ENCODE measurements around the gene IFNK. TPM values are rescaled to one million over a fixed set of nuclear protein-coding genes. Genes with fewer than 3 reads are reported as not detected.

IFNK gene, protein sequence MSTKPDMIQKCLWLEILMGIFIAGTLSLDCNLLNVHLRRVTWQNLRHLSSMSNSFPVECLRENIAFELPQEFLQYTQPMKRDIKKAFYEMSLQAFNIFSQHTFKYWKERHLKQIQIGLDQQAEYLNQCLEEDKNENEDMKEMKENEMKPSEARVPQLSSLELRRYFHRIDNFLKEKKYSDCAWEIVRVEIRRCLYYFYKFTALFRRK
- total RNA-seq (not detected), polyA plus RNA-seq (not detected)

DNA sequence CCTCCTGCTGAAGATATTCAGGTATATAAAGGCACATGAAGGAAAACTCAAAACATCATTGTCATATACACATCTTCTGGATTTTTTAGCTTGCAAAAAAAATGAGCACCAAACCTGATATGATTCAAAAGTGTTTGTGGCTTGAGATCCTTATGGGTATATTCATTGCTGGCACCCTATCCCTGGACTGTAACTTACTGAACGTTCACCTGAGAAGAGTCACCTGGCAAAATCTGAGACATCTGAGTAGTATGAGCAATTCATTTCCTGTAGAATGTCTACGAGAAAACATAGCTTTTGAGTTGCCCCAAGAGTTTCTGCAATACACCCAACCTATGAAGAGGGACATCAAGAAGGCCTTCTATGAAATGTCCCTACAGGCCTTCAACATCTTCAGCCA, at the start of gene IFNK:
IFNK (plus strand) TSS at position 55 of the 400 bp plus-strand sequence; CDS start at position 102, 47 bp downstream.
- peaks cover 3% of the 10 kb centered on the region for H3K36me3 Mint-ChIP-seq
- H3K4me3 ChIP-seq (ENCODE audit: low read depth, low read length) = no peak within 1 kb of the TSS
- H3K4me1 ChIP-seq (ENCODE audit: control insufficient read depth, insufficient read depth, low read length, poor library complexity, severe bottlenecking) = peaks cover 11% of the 10 kb centered on the region
- no peak within 1 kb of the TSS for H3K4me3 Mint-ChIP-seq
- peak within 1 kb of the TSS in 1 of 3 donors; percentile 24 for H3K27ac Mint-ChIP-seq
- H3K27me3 ChIP-seq (ENCODE audit: control insufficient read depth, insufficient read depth, low read length) = peaks cover 12% of the 10 kb centered on the region
- H3K9me3 Mint-ChIP-seq = no peaks in the 10 kb centered on the region
- H3K36me3 ChIP-seq (ENCODE audit: control insufficient read depth, insufficient read depth, low read length) = no peaks in the 10 kb centered on the region
- no peaks in the 10 kb centered on the region for H3K9me3 ChIP-seq (ENCODE audit: control insufficient read depth in 2 of 2, low read length in 2 of 2)
- ATAC-seq (ENCODE audit: low read depth in 2 of 2) (no peak), DNase-seq (no peak)
- H3K27me3 Mint-ChIP-seq = peaks cover 34% of the 10 kb centered on the region
- no peak within 1 kb of the TSS for H3K27ac ChIP-seq (ENCODE audit: insufficient read depth, low read length, poor library complexity, severe bottlenecking)
- peaks cover 0 to 13% (median 1%) of the 10 kb centered on the region in 4 donors for H3K4me1 Mint-ChIP-seq

DNA sequence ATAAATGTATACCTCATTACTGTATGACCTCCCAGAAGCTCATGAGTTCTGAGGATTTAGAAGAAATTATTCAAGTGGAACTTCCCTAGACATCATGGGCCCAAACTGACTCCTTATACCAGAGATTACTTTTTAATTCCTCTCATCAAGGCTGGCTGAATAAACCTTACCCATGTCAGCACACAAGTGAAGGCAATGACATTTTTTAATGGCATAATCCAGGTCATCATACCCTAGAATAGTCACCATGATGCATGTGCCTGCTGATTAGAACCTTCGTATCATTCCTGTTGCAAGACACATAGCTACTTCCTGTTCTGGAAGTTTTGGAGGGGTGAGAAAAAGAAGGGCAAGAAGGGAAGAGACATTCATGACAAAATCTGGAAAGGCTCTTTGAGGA, 49.8 kb upstream of the IFNK start:
- Histone ChIP-seq H3K27ac (ENCODE audit: insufficient read depth, low read length, poor library complexity, severe bottlenecking) (no peak overlapping the region), H3K36me3 (ENCODE audit: control insufficient read depth, insufficient read depth, low read length) (no peaks in the 10 kb centered on the region), H3K4me1 (ENCODE audit: control insufficient read depth, insufficient read depth, low read length, poor library complexity, severe bottlenecking) (no peaks in the 10 kb centered on the region), H3K9me3 (ENCODE audit: control insufficient read depth in 2 of 2, low read length in 2 of 2) (peaks cover 5 to 6% of the 10 kb centered on the region in 2 experiments), H3K4me3 (ENCODE audit: low read depth, low read length) (no peak overlapping the region), H3K27me3 (ENCODE audit: control insufficient read depth, insufficient read depth, low read length) (no peaks in the 10 kb centered on the region)
- Mint-ChIP-seq H3K4me1 (no peaks in the 10 kb centered on the region), H3K27me3 (no peaks in the 10 kb centered on the region), H3K9me3 (peaks cover 0 to 15% (median 2%) of the 10 kb centered on the region in 7 donors), H3K4me3 (no peak overlapping the region), H3K36me3 (peaks cover 7% of the 10 kb centered on the region), H3K27ac (no peak overlapping the region)
- no peak for ATAC-seq (ENCODE audit: low read depth in 2 of 2)
- DNase-seq = no peak

DNA sequence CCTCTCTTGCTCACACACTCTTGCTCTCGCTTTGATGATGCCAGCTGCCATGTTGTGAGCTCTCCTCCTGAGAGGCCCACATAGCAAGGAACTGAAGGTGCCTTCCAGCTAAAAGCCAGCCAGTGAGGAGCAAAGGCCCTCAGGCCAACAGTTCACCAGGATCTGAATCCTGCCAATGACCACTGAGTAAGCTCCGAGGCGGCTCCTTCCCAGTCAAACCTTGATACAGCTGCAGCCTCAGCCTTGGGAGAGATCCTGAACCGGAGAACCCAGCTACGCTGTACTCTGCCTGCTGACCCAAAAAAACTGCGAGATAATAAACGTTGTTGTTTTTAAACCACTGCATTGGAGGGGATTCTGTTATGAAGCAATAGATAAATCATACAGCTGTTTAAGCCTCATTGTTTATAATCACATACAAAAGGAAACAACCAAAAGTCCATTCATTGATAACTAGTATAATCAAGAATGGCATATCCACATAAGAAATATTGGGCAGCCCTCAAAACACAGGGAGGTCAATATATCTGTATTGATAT, 49.0 kb upstream of the IFNK start:
- Histone ChIP-seq H3K9me3 (ENCODE audit: control insufficient read depth in 2 of 2, low read length in 2 of 2) (peaks cover 5 to 6% of the 10 kb centered on the region in 2 experiments), H3K4me1 (ENCODE audit: control insufficient read depth, insufficient read depth, low read length, poor library complexity, severe bottlenecking) (no peaks in the 10 kb centered on the region), H3K27ac (ENCODE audit: insufficient read depth, low read length, poor library complexity, severe bottlenecking) (no peak overlapping the region), H3K36me3 (ENCODE audit: control insufficient read depth, insufficient read depth, low read length) (no peaks in the 10 kb centered on the region), H3K27me3 (ENCODE audit: control insufficient read depth, insufficient read depth, low read length) (no peaks in the 10 kb centered on the region), H3K4me3 (ENCODE audit: low read depth, low read length) (no peak overlapping the region)
- ATAC-seq (ENCODE audit: low read depth in 2 of 2) = no peak
- Mint-ChIP-seq H3K27ac (no peak overlapping the region), H3K4me1 (no peaks in the 10 kb centered on the region), H3K4me3 (no peak overlapping the region), H3K9me3 (peaks cover 0 to 16% (median 3%) of the 10 kb centered on the region in 7 donors), H3K27me3 (no peaks in the 10 kb centered on the region), H3K36me3 (peaks cover 7% of the 10 kb centered on the region)
- no peak for DNase-seq

- Histone ChIP-seq H3K27me3 (ENCODE audit: control insufficient read depth, insufficient read depth, low read length) (no peaks in the 10 kb centered on the region), H3K9me3 (ENCODE audit: control insufficient read depth in 2 of 2, low read length in 2 of 2) (peaks cover 5 to 6% of the 10 kb centered on the region in 2 experiments), H3K4me3 (ENCODE audit: low read depth, low read length) (no peak overlapping the region), H3K27ac (ENCODE audit: insufficient read depth, low read length, poor library complexity, severe bottlenecking) (no peak overlapping the region), H3K4me1 (ENCODE audit: control insufficient read depth, insufficient read depth, low read length, poor library complexity, severe bottlenecking) (no peaks in the 10 kb centered on the region), H3K36me3 (ENCODE audit: control insufficient read depth, insufficient read depth, low read length) (no peaks in the 10 kb centered on the region)
- ATAC-seq (ENCODE audit: low read depth in 2 of 2) = no peak
- no peak for DNase-seq
- no peaks in the 10 kb centered on the region for H3K27me3 Mint-ChIP-seq
- peaks cover 0 to 16% (median 3%) of the 10 kb centered on the region in 7 donors for H3K9me3 Mint-ChIP-seq
- H3K36me3 Mint-ChIP-seq = peaks cover 4% of the 10 kb centered on the region
- H3K27ac Mint-ChIP-seq = no peak overlapping the region
- no peaks in the 10 kb centered on the region for H3K4me1 Mint-ChIP-seq
- H3K4me3 Mint-ChIP-seq = no peak overlapping the region
Measured at GRCh38 chr9:27476870-27477515, 47.1 kb upstream of the IFNK start.

- Histone ChIP-seq H3K36me3 (ENCODE audit: control insufficient read depth, insufficient read depth, low read length) (no peaks in the 10 kb centered on the region), H3K4me1 (ENCODE audit: control insufficient read depth, insufficient read depth, low read length, poor library complexity, severe bottlenecking) (no peaks in the 10 kb centered on the region), H3K9me3 (ENCODE audit: control insufficient read depth in 2 of 2, low read length in 2 of 2) (peaks cover 5 to 6% of the 10 kb centered on the region in 2 experiments), H3K27ac (ENCODE audit: insufficient read depth, low read length, poor library complexity, severe bottlenecking) (no peak overlapping the region), H3K27me3 (ENCODE audit: control insufficient read depth, insufficient read depth, low read length) (no peaks in the 10 kb centered on the region), H3K4me3 (ENCODE audit: low read depth, low read length) (no peak overlapping the region)
- no peak overlapping the region for H3K27ac Mint-ChIP-seq
- DNase-seq = no peak
- peaks cover 4% of the 10 kb centered on the region for H3K36me3 Mint-ChIP-seq
- no peak for ATAC-seq (ENCODE audit: low read depth in 2 of 2)
- no peaks in the 10 kb centered on the region for H3K27me3 Mint-ChIP-seq
- no peaks in the 10 kb centered on the region for H3K4me1 Mint-ChIP-seq
- H3K9me3 Mint-ChIP-seq = peaks cover 0 to 16% (median 3%) of the 10 kb centered on the region in 7 donors
- no peak overlapping the region for H3K4me3 Mint-ChIP-seq
Measured at GRCh38 chr9:27478322-27478721, 45.8 kb upstream of the IFNK start.

- no peak overlapping the region for H3K27ac Mint-ChIP-seq
- ATAC-seq (ENCODE audit: low read depth in 2 of 2) = no peak
Measured at GRCh38 chr9:27482709-27483108, 41.4 kb upstream of the IFNK start.

DNA sequence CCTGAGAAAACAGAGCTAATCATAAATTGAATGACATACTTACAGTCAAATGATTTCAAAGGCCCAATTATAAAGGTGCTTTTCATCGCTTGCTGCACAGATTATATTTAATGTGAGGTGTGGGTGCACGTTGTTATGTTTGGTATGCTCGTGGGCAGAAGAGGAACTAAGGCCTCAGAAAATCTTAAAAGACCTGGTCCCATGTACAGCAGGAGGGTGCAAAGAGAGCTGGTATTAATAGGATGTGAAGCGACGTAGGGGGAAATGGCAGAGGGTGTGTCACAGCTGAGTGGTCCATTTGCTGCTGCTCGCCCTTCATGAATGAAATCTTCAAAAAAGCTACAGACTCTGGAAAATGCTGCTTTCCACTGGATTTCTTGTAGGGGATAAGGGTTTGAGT, 40.5 kb upstream of the IFNK start:
- H3K27ac Mint-ChIP-seq = no peak overlapping the region
- H3K4me3 Mint-ChIP-seq = no peak overlapping the region
- no peak for ATAC-seq (ENCODE audit: low read depth in 2 of 2)

More at GRCh38 chr9:27482709-27483108, 41.4 kb upstream of the IFNK start:
- Histone ChIP-seq H3K4me3 (ENCODE audit: low read depth, low read length) (no peak overlapping the region), H3K27ac (ENCODE audit: insufficient read depth, low read length, poor library complexity, severe bottlenecking) (no peak overlapping the region), H3K4me1 (ENCODE audit: control insufficient read depth, insufficient read depth, low read length, poor library complexity, severe bottlenecking) (no peaks in the 10 kb centered on the region), H3K9me3 (ENCODE audit: control insufficient read depth in 2 of 2, low read length in 2 of 2) (peaks cover 5 to 6% of the 10 kb centered on the region in 2 experiments), H3K36me3 (ENCODE audit: control insufficient read depth, insufficient read depth, low read length) (no peaks in the 10 kb centered on the region), H3K27me3 (ENCODE audit: control insufficient read depth, insufficient read depth, low read length) (no peaks in the 10 kb centered on the region)
- Mint-ChIP-seq H3K4me1 (peaks cover 0 to 12% (median 6%) of the 10 kb centered on the region in 4 donors), H3K9me3 (peaks cover 0 to 16% (median 3%) of the 10 kb centered on the region in 7 donors), H3K4me3 (no peak overlapping the region), H3K27me3 (no peaks in the 10 kb centered on the region), H3K36me3 (peaks cover 4% of the 10 kb centered on the region)
- no peak for DNase-seq

More for the DNA sequence above, 40.5 kb upstream of the IFNK start:
- peaks cover 4 to 5% of the 10 kb centered on the region in 2 experiments for H3K9me3 ChIP-seq (ENCODE audit: control insufficient read depth in 2 of 2, low read length in 2 of 2)
- Mint-ChIP-seq H3K4me1 (peaks cover 0 to 12% (median 6%) of the 10 kb centered on the region in 4 donors), H3K36me3 (no peaks in the 10 kb centered on the region), H3K9me3 (peaks cover 0 to 8% (median 2%) of the 10 kb centered on the region in 7 donors), H3K27me3 (no peaks in the 10 kb centered on the region)
- no peaks in the 10 kb centered on the region for H3K36me3 ChIP-seq (ENCODE audit: control insufficient read depth, insufficient read depth, low read length)
- DNase-seq = no peak
- no peak overlapping the region for H3K27ac ChIP-seq (ENCODE audit: insufficient read depth, low read length, poor library complexity, severe bottlenecking)
- no peaks in the 10 kb centered on the region for H3K27me3 ChIP-seq (ENCODE audit: control insufficient read depth, insufficient read depth, low read length)
- H3K4me1 ChIP-seq (ENCODE audit: control insufficient read depth, insufficient read depth, low read length, poor library complexity, severe bottlenecking) = no peaks in the 10 kb centered on the region
- no peak overlapping the region for H3K4me3 ChIP-seq (ENCODE audit: low read depth, low read length)

Measured in CD4-positive, CD25-positive, alpha-beta regulatory T cell (primary cell).